ENCODE measurements around the gene CX3CL1. TPM values are rescaled to one million over a fixed set of nuclear protein-coding genes. Genes with fewer than 3 reads are reported as not detected.
A peak's percentile ranks its signal among the peaks of the same experiment; 100 is the strongest.

The CX3CL1 gene
- total and polyA plus RNA-seq, 2 of the 13 experiments (the other 11 are each of a cell fraction or from before 2014, with no cell fraction given): 57.3 to 60.8 TPM

DNA sequence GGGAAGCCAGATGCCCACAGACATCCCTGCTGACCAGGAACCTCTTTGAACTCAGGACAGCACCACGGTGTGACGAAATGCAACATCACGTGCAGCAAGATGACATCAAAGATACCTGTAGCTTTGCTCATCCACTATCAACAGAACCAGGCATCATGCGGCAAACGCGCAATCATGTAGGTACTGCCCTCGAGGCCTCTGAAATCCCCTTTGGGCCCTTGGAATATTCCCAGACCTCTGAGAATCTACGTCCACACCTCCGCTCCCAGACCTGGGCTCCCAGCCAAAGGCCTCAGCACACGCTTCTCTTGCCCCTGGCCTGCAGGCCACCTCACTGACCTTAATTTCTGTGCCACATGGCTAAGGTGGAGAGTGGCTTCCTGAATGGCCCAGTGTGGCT is 7.3 kb downstream of the CX3CL1 start:
- FAIRE-seq: no peak

More for the DNA sequence above, 7.3 kb downstream of the CX3CL1 start:
- Histone ChIP-seq H3K9me3 (ENCODE audit: low read length) (no peaks in the 10 kb centered on the region), H3K79me2 (ENCODE audit: insufficient read depth, low read length) (peaks cover 38% of the 10 kb centered on the region), H4K20me1 (ENCODE audit: insufficient read depth, low read length) (peaks cover 9% of the 10 kb centered on the region; the same call in 1 of the 2 replicates), H3K9ac (ENCODE audit: insufficient read depth, low read depth, low read length) (no peak overlapping the region), H3K4me3 (replicated peaks in 1 of 3; ENCODE audit: insufficient read depth in 1 of 3, low read depth in 2 of 3, low read length in 3 of 3) (no peak overlapping the region), H3K4me1 (ENCODE audit: insufficient read depth, low read length) (peaks cover 65% of the 10 kb centered on the region), H3K27ac (ENCODE audit: extremely low read length, insufficient read depth, low read length) (no peak overlapping the region), H3K36me3 (replicated peaks in 1 of 2; ENCODE audit: control insufficient read depth in 1 of 2, insufficient read depth in 2 of 2, low read length in 2 of 2) (peaks cover 35 to 59% of the 10 kb centered on the region in 2 experiments), H3K4me2 (ENCODE audit: low read depth, low read length) (no peak overlapping the region), H3K27me3 (ENCODE audit: control insufficient read depth in 1 of 2, insufficient read depth in 2 of 2, low read length in 2 of 2) (no peaks in the 10 kb centered on the region), H2AFZ (ENCODE audit: low read length) (no peak overlapping the region)
- 92% methylated on average over 9 of the region's 10 CpGs for WGBS (ENCODE audit: low lambda C conversion rate)
- TF ChIP-seq TCF12 (IDR thresholded peaks at IDR 0.05): no peak
- TF ChIP-seq TCF12 (CRISPR knock-in tag; IDR thresholded peaks at IDR 0.05): no peak
- peak; percentile 36; the same call in 1 of the 2 replicates for TF ChIP-seq RBFOX2 (IDR thresholded peaks at IDR 0.05; ENCODE audit: low read depth, low read length)
- no peak for TF ChIP-seq NPAS2 (CRISPR knock-in tag; IDR thresholded peaks at IDR 0.05; ENCODE audit: borderline replicate concordance)
- TF ChIP-seq HNF1B (CRISPR knock-in tag; IDR thresholded peaks at IDR 0.05): no peak
- TF ChIP-seq AGO2 (optimal IDR thresholded peaks at IDR 0.05; ENCODE audit: low read depth, low read length): peak; percentile 40
- TF ChIP-seq, protein P1, sequence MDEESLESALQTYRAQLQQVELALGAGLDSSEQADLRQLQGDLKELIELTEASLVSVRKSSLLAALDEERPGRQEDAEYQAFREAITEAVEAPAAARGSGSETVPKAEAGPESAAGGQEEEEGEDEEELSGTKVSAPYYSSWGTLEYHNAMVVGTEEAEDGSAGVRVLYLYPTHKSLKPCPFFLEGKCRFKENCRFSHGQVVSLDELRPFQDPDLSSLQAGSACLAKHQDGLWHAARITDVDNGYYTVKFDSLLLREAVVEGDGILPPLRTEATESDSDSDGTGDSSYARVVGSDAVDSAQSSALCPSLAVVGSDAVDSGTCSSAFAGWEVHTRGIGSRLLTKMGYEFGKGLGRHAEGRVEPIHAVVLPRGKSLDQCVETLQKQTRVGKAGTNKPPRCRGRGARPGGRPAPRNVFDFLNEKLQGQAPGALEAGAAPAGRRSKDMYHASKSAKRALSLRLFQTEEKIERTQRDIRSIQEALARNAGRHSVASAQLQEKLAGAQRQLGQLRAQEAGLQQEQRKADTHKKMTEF (CRISPR knock-in tag; IDR thresholded peaks at IDR 0.05): no peak
- no peak for TF ChIP-seq ZNF710 (CRISPR knock-in tag; IDR thresholded peaks at IDR 0.05; ENCODE audit: borderline replicate concordance)
- no peak for TF ChIP-seq RFX5 (IDR thresholded peaks at IDR 0.05; ENCODE audit: low read depth, low read length)
- no peak for TF ChIP-seq E2F5 (CRISPR knock-in tag; conservative IDR thresholded peaks at IDR 0.05)
- TF ChIP-seq ELF1 (CRISPR knock-in tag; IDR thresholded peaks at IDR 0.05): no peak
- TF ChIP-seq, protein P2, sequence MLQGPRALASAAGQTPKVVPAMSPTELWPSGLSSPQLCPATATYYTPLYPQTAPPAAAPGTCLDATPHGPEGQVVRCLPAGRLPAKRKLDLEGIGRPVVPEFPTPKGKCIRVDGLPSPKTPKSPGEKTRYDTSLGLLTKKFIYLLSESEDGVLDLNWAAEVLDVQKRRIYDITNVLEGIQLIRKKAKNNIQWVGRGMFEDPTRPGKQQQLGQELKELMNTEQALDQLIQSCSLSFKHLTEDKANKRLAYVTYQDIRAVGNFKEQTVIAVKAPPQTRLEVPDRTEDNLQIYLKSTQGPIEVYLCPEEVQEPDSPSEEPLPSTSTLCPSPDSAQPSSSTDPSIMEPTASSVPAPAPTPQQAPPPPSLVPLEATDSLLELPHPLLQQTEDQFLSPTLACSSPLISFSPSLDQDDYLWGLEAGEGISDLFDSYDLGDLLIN (CRISPR knock-in tag; IDR thresholded peaks at IDR 0.05; ENCODE audit: borderline replicate concordance): 0 out of 2 replicates have a peak, but pooled peaks have one; percentile 17
- TF ChIP-seq ZBTB21 (CRISPR knock-in tag; IDR thresholded peaks at IDR 0.05): peak; percentile 56; the same call in 1 of the 2 replicates
- TF ChIP-seq KDM5B (CRISPR knock-in tag; IDR thresholded peaks at IDR 0.05; ENCODE audit: borderline replicate concordance): 0 out of 2 replicates have a peak, but pooled peaks have one; percentile 39
- intact Hi-C loops (cut with micrococcal nuclease; ENCODE audit: unreplicated experiment): no loop called here
- ATAC-seq (no peak), DNase-seq (ENCODE audit: low spot score) (no peak)
- CTCF ChIA-PET (ENCODE audit: low intra/inter-chr PET ratio, low total read pairs): no interaction called here
- POLR2A ChIA-PET: no interaction called here
- in situ Hi-C loops (cut with HindIII; ENCODE audit: extremely low pct_ligation_motif_present, low pct_unique_long_range_greater_than_20kb): no loop called here
- no TSS peak for BruUV-seq (replicated peaks)

Data from HepG2 (cell line).